COLO668 (cell line): Measurements from ENCODE around the gene OR2L5.

ENCODE experiments used
- DNase-seq: peaks from one replicate; lab custom pipeline; 2025; ENCODE audit not compliant: unreplicated experiment; lab: John Stamatoyannopoulos, UW

OR2L5 gene

DNA sequence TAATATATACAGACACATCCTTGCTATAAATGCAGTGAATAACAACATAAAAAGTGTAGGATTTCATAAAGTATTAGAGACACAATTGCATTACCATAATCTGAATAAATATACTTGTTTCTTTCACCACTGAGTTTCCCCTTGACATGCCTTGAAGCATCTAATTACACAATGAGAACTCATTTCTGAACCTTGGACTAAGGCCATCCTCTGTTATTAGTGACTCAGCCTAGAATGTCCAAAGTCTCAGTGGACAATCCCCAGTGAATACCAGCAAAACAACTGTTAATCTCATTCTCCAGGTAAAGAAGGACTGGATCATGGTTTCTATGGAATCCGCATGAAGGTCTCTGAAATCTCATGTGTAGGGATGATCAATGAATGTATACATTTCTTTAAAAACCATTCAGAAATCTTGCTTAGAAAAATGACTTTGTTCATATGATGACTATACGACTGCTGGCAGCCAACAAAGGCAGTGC, at the start of gene OR2L5:
TSS of gene OR2L5 (plus strand) at position 432 of the 482 bp plus-strand sequence. CDS start 8,288 bp downstream, outside the sequence.
- DNase-seq: no peak

DNA sequence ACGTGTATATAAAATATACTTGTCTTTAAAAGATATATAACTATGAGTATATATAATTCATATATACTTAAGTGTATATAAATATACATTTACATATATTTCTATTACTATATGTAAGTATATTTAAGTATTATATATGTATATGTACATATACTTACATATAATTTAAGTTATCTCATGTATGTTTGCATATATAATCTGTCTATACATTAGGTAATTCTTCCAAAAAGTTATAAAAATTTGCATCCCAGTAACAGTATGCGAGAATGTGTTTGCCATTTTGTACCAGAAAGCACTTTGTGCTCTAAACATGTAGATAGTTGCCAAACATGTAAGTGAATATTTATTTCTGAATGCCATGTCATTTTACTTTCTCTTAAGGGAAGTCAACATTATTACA, 48.5 kb upstream of the OR2L5 start, which contains the start of gene OR2AK2:
TSS of gene OR2AK2 (plus strand) at position 301 of the 400 bp plus-strand sequence. CDS start 144 bp downstream, outside the sequence.
- no peak for DNase-seq

GRCh38 chr1:247966532-247967204, 46.8 kb upstream of the OR2L5 start:
- no peak for DNase-seq

- DNase-seq: no peak
Measured at GRCh38 chr1:247992986-247993385, 20.5 kb upstream of the OR2L5 start.

DNA sequence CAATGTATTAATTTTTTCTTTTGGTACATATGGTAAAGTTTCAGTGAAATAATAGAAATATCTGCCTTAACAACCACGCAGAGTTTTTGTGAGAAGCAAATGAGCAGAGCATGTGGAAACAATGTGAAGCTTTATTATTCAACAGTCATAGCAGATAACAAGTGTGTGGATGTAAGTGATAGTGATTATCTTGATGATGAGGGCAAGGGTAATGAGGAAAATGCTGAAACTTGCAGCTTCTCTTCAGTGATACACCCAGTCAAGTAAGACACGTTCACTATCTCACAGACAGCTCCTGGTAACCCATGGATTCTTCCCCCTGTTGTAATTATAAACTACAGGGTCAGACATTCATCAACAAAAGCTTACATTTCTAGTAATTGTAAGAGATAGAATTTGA, 14.6 kb upstream of the OR2L5 start:
- DNase-seq: no peak

GRCh38 chr1:248000169-248000568, 13.3 kb upstream of the OR2L5 start:
- no peak for DNase-seq

DNA sequence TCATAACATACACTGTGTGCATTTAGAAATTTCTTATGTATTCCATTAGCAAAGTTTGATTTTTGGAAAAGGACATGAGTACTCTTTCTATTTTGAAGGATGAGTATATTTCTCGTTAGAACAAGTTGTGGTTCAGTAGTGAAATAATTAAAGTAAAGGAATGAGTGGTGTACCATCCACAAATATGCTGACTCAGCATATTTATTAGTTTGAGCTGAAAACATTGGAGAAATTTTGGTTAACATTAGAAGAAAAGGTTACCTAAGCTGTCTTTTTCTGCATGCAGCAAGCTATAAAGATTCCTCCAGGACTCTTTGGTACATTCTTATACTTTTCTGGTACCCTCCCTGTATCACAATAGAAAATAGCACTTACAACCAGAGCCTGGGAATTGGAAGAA, 5.7 kb upstream of the OR2L5 start:
- no peak for DNase-seq

DNA sequence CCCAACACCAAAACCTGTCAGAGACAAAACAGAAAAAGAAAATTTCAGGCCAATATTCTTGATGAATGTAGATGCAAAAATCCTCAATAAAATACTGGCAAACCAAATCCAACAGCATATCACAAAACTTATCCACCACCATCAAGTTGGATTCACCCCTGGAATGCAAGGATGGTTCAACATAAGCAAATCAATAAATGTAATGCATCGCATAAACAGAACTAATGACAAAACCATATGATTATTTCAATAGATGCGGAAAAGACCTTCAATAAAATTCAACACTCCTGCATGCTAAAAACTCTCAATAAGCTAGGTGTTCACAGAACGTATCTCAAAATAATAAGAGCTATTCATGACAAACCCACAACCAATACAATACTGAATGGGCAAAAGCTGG, 3.8 kb upstream of the OR2L5 start:
- DNase-seq: no peak

- DNase-seq: no peak
Measured at GRCh38 chr1:248015803-248016202, 2.3 kb downstream of the OR2L5 start.

DNA sequence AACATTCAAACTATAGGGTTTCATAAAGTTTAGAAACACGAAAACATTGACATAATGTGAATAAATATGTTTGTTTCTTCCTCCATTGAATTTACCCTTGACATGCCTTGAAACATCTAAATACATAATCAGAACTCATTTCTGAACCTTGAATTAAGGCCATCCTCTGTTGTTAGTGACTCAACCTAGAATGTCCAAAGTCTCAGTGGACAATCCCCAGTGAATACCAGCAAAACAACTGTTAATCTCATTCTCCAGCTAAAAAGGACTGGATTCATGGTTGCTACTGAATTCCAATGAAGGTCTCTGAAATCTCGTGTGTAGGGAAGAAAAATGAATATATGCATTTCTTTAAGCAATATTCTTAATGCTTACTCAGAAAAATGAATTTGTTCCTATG, 16.3 kb downstream of the OR2L5 start, which contains the start of gene OR2L2:
TSS of gene OR2L2 (plus strand) at position 301 of the 400 bp plus-strand sequence. CDS start 8,198 bp downstream, outside the sequence.
- no peak for DNase-seq

DNA sequence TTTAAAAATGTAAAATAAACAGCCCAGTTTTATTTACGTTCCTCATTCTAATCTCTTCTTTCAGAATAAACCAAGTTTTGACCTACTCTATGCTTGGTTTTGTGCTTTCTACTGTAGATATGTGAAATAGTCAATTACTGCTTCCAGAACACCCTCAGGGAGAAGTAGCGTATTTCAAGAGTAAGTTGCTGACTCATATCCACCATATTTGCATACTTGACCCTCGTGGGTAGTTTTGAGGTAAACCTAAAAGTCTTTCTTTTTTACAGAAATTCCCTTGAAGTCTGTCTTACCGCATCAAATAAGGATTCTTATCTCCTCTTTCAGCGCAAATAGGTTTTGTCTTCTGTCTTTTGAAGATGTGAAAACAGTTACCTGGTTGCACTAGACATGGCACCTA, 31.7 kb downstream of the OR2L5 start:
- no peak for DNase-seq

- no peak for DNase-seq
Measured at GRCh38 chr1:248046536-248046935, 33.1 kb downstream of the OR2L5 start, which contains the start of gene OR2L3. TSS of gene OR2L3 (plus strand) at chr1:248046836. CDS start at chr1:248060682, 13,846 bp downstream.

GRCh38 chr1:248047008-248047407, 33.5 kb downstream of the OR2L5 start:
- no peak for DNase-seq

GRCh38 chr1:248054671-248055070, 41.2 kb downstream of the OR2L5 start:
- DNase-seq: no peak

DNA sequence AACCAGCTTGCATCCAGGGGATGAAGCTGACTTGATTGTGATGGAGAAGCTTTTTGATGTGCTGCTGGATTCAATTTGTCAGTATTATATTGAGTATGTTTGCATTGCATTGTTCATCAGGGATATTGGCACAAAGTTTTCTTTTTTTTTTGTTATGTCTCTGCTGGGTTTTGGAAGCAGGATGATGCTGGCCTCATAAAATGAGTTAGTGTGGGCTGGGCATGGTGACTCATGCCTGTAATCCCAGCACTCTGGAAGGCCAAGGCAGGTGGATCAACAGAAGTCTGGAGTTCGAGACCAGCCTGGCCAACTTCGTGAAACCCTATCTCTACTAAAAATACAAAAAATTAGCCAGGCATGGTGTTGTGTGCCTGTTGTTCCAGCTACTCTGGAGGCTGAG, 41.8 kb downstream of the OR2L5 start:
- no peak for DNase-seq

- DNase-seq: no peak
Measured at GRCh38 chr1:248065071-248065470, 51.6 kb downstream of the OR2L5 start.

- no peak for DNase-seq
Measured at GRCh38 chr1:248065604-248066003, 52.1 kb downstream of the OR2L5 start.
